Measurements from ENCODE around the gene GAS2L1. TPM values are rescaled to one million over a fixed set of nuclear protein-coding genes. Genes with fewer than 3 reads are reported as not detected.

The GAS2L1 gene
- total and polyA plus RNA-seq, 2 of the 4 experiments (the other 2 are of a cell fraction): 1.4 to 15.6 TPM

- dilution Hi-C loops (cut with HindIII; ENCODE audit: low sequenced_read_pairs, unreplicated experiment) (no loop called here), intact Hi-C loops (cut with micrococcal nuclease) (no loop called here), in situ Hi-C loops (cut with MboI; ENCODE audit: low sequenced_read_pairs) (no loop called here)
- Histone ChIP-seq H3K9me3 (ENCODE audit: control insufficient read depth, insufficient read depth, low read length) (no peaks in the 10 kb centered on the region), H3K27me3 (ENCODE audit: control insufficient read depth, insufficient read depth, low read length) (no peaks in the 10 kb centered on the region), H2AK9ac (replicated peaks; ENCODE audit: low read depth, low read length, poor library complexity) (no peak overlapping the region), H4K20me1 (ENCODE audit: insufficient read depth, low read length) (no peaks in the 10 kb centered on the region; the same call in none of the 2 replicates), H2AK5ac (ENCODE audit: low read depth, low read length) (no peak overlapping the region), H4K91ac (ENCODE audit: insufficient read depth, low read depth, low read length) (no peak overlapping the region), H3K4me1 (ENCODE audit: control insufficient read depth, insufficient read depth, low read length) (peaks cover 9% of the 10 kb centered on the region), H3K14ac (replicated peaks; ENCODE audit: low read depth, low read length) (no peak overlapping the region), H3K36me3 (ENCODE audit: control insufficient read depth, insufficient read depth, low read length) (peaks cover 49% of the 10 kb centered on the region), H3K79me1 (ENCODE audit: low read depth in 1 of 2, low read length in 2 of 2) (peaks cover 0 to 3% of the 10 kb centered on the region in 2 experiments; a peak in 1 of 4 replicates), H2BK15ac (ENCODE audit: low read depth, low read length) (no peak overlapping the region), H2AFZ (replicated peaks; ENCODE audit: low read length, poor library complexity) (no peak overlapping the region), H3K4me2 (ENCODE audit: low read depth, low read length) (no peak overlapping the region), H3K9ac (ENCODE audit: low read depth, low read length) (no peak overlapping the region), H3K27ac (ENCODE audit: insufficient read depth, low read length) (no peak overlapping the region), H4K5ac (ENCODE audit: low read depth, low read length) (no peak overlapping the region), H2BK20ac (ENCODE audit: low read depth, low read length) (no peak overlapping the region), H4K8ac (ENCODE audit: low read depth in 2 of 2, low read length in 2 of 2) (no peak overlapping the region), H3K23ac (ENCODE audit: low read depth, low read length) (no peak overlapping the region), H2BK5ac (ENCODE audit: low read depth, low read length, poor library complexity, severe bottlenecking) (no peak overlapping the region), H3K9me1 (ENCODE audit: insufficient read depth, low read length) (peaks cover 5% of the 10 kb centered on the region; the same call in 1 of the 2 replicates), H3K56ac (ENCODE audit: extremely low read depth, insufficient read depth, low read length) (no peak overlapping the region), H3K4ac (ENCODE audit: low read depth, low read length) (no peak overlapping the region), H3K18ac (ENCODE audit: low read depth, low read length) (no peak overlapping the region), H3K4me3 (ENCODE audit: insufficient read depth, low read depth, low read length) (no peak overlapping the region), H2BK120ac (ENCODE audit: low read depth, low read length) (no peak overlapping the region)
- CTCF ChIA-PET: no interaction called here
- POLR2A ChIA-PET (ENCODE audit: unreplicated experiment): no interaction called here
- ATAC-seq (ENCODE audit: low read depth) (no peak), DNase-seq (no peak)
- WGBS, 2 experiments (ENCODE audit: extremely low coverage in 2 of 2, insufficient read length in 1 of 2): 89% methylated on average over 6 of the region's 12 CpGs; no CpG with 5 or more reads in 1 of the 2 experiments
- BruUV-seq (replicated peaks): no TSS peak
- TF ChIP-seq RCOR1 (IDR thresholded peaks at IDR 0.05; ENCODE audit: insufficient replicate concordance, low read length) (no peak), FOS (IDR thresholded peaks at IDR 0.05; ENCODE audit: low read depth, low read length) (no peak), CEBPB (IDR thresholded peaks at IDR 0.05; ENCODE audit: low read depth, low read length) (no peak), MXI1 (IDR thresholded peaks at IDR 0.05; ENCODE audit: borderline replicate concordance, low read depth, low read length) (no peak), MAZ (IDR thresholded peaks at IDR 0.05; ENCODE audit: borderline replicate concordance, low read depth, low read length) (no peak), RAD21 (IDR thresholded peaks at IDR 0.05; ENCODE audit: low read length) (no peak), MAFK (IDR thresholded peaks at IDR 0.05; ENCODE audit: low read depth, low read length) (no peak), CHD1 (IDR thresholded peaks at IDR 0.05; ENCODE audit: low read depth, low read length) (no peak), BHLHE40 (IDR thresholded peaks at IDR 0.05; ENCODE audit: low read depth, low read length) (no peak), POLR2A (IDR thresholded peaks at IDR 0.05; ENCODE audit: low read depth, low read length) (no peak), RFX5 (IDR thresholded peaks at IDR 0.05; ENCODE audit: low read depth, low read length) (no peak), SMC3 (IDR thresholded peaks at IDR 0.05; ENCODE audit: low read depth, low read length) (no peak), NFE2L2 (IDR thresholded peaks at IDR 0.05; ENCODE audit: low read depth, low read length) (no peak), ELK1 (IDR thresholded peaks at IDR 0.05; ENCODE audit: borderline replicate concordance, low read depth, low read length) (no peak)
- TF ChIP-seq, protein P1, sequence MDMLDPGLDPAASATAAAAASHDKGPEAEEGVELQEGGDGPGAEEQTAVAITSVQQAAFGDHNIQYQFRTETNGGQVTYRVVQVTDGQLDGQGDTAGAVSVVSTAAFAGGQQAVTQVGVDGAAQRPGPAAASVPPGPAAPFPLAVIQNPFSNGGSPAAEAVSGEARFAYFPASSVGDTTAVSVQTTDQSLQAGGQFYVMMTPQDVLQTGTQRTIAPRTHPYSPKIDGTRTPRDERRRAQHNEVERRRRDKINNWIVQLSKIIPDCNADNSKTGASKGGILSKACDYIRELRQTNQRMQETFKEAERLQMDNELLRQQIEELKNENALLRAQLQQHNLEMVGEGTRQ (IDR thresholded peaks at IDR 0.05; ENCODE audit: low read depth, low read length): no peak
- TF ChIP-seq, protein P2, sequence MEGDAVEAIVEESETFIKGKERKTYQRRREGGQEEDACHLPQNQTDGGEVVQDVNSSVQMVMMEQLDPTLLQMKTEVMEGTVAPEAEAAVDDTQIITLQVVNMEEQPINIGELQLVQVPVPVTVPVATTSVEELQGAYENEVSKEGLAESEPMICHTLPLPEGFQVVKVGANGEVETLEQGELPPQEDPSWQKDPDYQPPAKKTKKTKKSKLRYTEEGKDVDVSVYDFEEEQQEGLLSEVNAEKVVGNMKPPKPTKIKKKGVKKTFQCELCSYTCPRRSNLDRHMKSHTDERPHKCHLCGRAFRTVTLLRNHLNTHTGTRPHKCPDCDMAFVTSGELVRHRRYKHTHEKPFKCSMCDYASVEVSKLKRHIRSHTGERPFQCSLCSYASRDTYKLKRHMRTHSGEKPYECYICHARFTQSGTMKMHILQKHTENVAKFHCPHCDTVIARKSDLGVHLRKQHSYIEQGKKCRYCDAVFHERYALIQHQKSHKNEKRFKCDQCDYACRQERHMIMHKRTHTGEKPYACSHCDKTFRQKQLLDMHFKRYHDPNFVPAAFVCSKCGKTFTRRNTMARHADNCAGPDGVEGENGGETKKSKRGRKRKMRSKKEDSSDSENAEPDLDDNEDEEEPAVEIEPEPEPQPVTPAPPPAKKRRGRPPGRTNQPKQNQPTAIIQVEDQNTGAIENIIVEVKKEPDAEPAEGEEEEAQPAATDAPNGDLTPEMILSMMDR (conservative IDR thresholded peaks at IDR 0.05; ENCODE audit: low read depth, low read length): no peak
Measured at GRCh38 chr22:29334696-29335344, 28.4 kb downstream of the GAS2L1 start.

Data from IMR-90 (cell line).